Type B pancreatic cell (in vitro differentiated cells): ENCODE measurements around the gene CBS. TPM values are rescaled to one million over a fixed set of nuclear protein-coding genes. Genes with fewer than 3 reads are reported as not detected.
"Not testable (repeated sequence)": the region's sequence is repeated elsewhere in the genome, so short reads cannot be mapped to it uniquely, and the experiment has no call there.

Experiments used
- DNase-seq: peaks from one replicate; pipeline ENCODE4 v3.0.0; 2021; ENCODE audit warnings: mixed read lengths; ENCODE audit not compliant: unreplicated experiment; ENCODE audit errors: extremely low spot score
- H3K27ac Mint-ChIP-seq: 2 replicates; pipeline ENCODE4 v1.8.0; 2021; ENCODE audit warnings: mild to moderate bottlenecking, mixed read lengths
- H3K27me3 Mint-ChIP-seq: 2 replicates; pipeline ENCODE4 v1.8.0; 2021; ENCODE audit warnings: mixed read lengths
- H3K36me3 Mint-ChIP-seq: 2 replicates; pipeline ENCODE4 v1.8.0; 2021; ENCODE audit warnings: mixed read lengths
- H3K4me1 Mint-ChIP-seq: one replicate; pipeline ENCODE4 v1.8.0; 2021; ENCODE audit warnings: mixed read lengths; ENCODE audit not compliant: unreplicated experiment
- H3K4me3 Mint-ChIP-seq: 2 replicates; pipeline ENCODE4 v1.8.0; 2021; ENCODE audit warnings: mild to moderate bottlenecking, mixed read lengths
- H3K9me3 Mint-ChIP-seq: 2 replicates; pipeline ENCODE4 v1.8.0; 2021; ENCODE audit warnings: mixed read lengths
- CTCF ChIP-seq: fragments of 200-600 bp; sonication (generic); conservative IDR thresholded peaks from 2 replicates; pipeline ENCODE4 v1.5.0; 2021; ENCODE audit warnings: antibody characterized with exemption, mild to moderate bottlenecking
- total RNA-seq: library from RNA; stranded (reverse); gene quantifications from 2 replicates; pipeline ENCODE4 v1.2.1, GENCODE V29; 2021; ENCODE audit warnings: low replicate concordance

The CBS gene
- total RNA-seq, 1 donor from 2014 or later, result 68.6 TPM

- Mint-ChIP-seq H3K4me1 (no peaks in the 10 kb centered on the region), H3K36me3 (peaks cover 10% of the 10 kb centered on the region), H3K27ac (no peak overlapping the region)
Measured at GRCh38 chr21:43020177-43020576, 55.5 kb downstream of the CBS start.

GRCh38 chr21:43018519-43018918, 57.1 kb downstream of the CBS start:
- H3K4me1 Mint-ChIP-seq, result no peaks in the 10 kb centered on the region
- DNase-seq, result no peak
- no peaks in the 10 kb centered on the region for H3K27me3 Mint-ChIP-seq
- H3K36me3 Mint-ChIP-seq, result peaks cover 19% of the 10 kb centered on the region
- TF ChIP-seq CTCF, result no peak
- H3K27ac Mint-ChIP-seq, result no peak overlapping the region
- no peaks in the 10 kb centered on the region for H3K9me3 Mint-ChIP-seq
- H3K4me3 Mint-ChIP-seq, result no peak overlapping the region

More at GRCh38 chr21:43020177-43020576, 55.5 kb downstream of the CBS start:
- DNase-seq, result no peak
- Mint-ChIP-seq H3K4me3 (no peak overlapping the region), H3K27me3 (no peaks in the 10 kb centered on the region), H3K9me3 (no peaks in the 10 kb centered on the region)
- no peak for TF ChIP-seq CTCF

GRCh38 chr21:43016728-43017127, 58.9 kb downstream of the CBS start:
- TF ChIP-seq CTCF, result no peak
- Mint-ChIP-seq H3K9me3 (no peaks in the 10 kb centered on the region), H3K27me3 (no peaks in the 10 kb centered on the region), H3K4me3 (no peak overlapping the region), H3K36me3 (peaks cover 26% of the 10 kb centered on the region), H3K27ac (no peak overlapping the region), H3K4me1 (no peaks in the 10 kb centered on the region)
- DNase-seq, result no peak

- peaks cover 22% of the 10 kb centered on the region for H3K36me3 Mint-ChIP-seq
- H3K9me3 Mint-ChIP-seq, result no peaks in the 10 kb centered on the region
- no peak overlapping the region for H3K4me3 Mint-ChIP-seq
- DNase-seq, result no peak
- H3K27me3 Mint-ChIP-seq, result no peaks in the 10 kb centered on the region
- no peak for TF ChIP-seq CTCF
- H3K27ac Mint-ChIP-seq, result no peak overlapping the region
- H3K4me1 Mint-ChIP-seq, result no peaks in the 10 kb centered on the region
Measured at GRCh38 chr21:43015906-43016540, 59.6 kb downstream of the CBS start.

- no peak for DNase-seq
- Mint-ChIP-seq H3K27me3 (no peaks in the 10 kb centered on the region), H3K36me3 (peaks cover 31% of the 10 kb centered on the region), H3K27ac (no peak overlapping the region), H3K4me1 (no peaks in the 10 kb centered on the region), H3K4me3 (no peak overlapping the region), H3K9me3 (no peaks in the 10 kb centered on the region)
- TF ChIP-seq CTCF, result no peak
Measured at GRCh38 chr21:43012596-43012995, 63.0 kb downstream of the CBS start.

- DNase-seq, result no peak
- Mint-ChIP-seq H3K27ac (no peak overlapping the region), H3K36me3 (peaks cover 26% of the 10 kb centered on the region), H3K27me3 (no peaks in the 10 kb centered on the region), H3K4me1 (no peaks in the 10 kb centered on the region), H3K9me3 (no peaks in the 10 kb centered on the region), H3K4me3 (no peak overlapping the region)
- no peak for TF ChIP-seq CTCF
Measured at GRCh38 chr21:43006874-43007208, 68.8 kb downstream of the CBS start.

GRCh38 chr21:43006051-43006873, 69.4 kb downstream of the CBS start:
- not testable (repeated sequence) for H3K4me3 Mint-ChIP-seq, H3K9me3 Mint-ChIP-seq, DNase-seq, H3K4me1 Mint-ChIP-seq, H3K27me3 Mint-ChIP-seq, H3K27ac Mint-ChIP-seq
- H3K36me3 Mint-ChIP-seq, result peaks cover 23% of the 10 kb centered on the region
